Measurements from ENCODE around the gene CHM. TPM values are rescaled to one million over a fixed set of nuclear protein-coding genes. Genes with fewer than 3 reads are reported as not detected.

The CHM gene
- total and polyA plus RNA-seq, 2 of the 8 experiments (the other 6 are each of a cell fraction or from before 2014, with no cell fraction given) = 8.6 to 15.5 TPM

DNA sequence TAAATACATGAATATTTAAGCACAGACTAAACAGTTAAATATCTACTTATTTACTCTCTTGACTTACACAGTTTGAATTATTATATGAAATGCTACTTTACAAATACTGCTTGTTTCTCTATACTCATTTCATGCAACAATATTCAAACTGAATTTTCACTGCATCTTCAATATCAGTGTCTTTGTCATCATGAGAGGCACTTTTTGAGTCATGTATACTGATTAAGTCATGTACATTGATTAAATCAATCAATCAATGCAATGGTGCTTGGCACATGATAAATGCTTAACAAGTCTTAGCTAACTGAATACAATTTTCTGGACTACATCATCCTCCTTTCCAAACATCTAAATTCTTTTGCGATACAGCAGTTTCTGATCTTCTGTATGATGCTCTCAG is 67.1 kb downstream of the CHM start:
- no peak overlapping the region for H3K9ac ChIP-seq (replicated peaks in 1 of 4; ENCODE audit: extremely low read depth in 1 of 4, low read depth in 3 of 4, low read length in 3 of 4)
- H3K4me2 ChIP-seq (ENCODE audit: insufficient read depth in 1 of 2, low read depth in 2 of 2, low read length in 2 of 2) = no peak overlapping the region
- H3K4me3 ChIP-seq (ENCODE audit: extremely low read depth in 1 of 4, insufficient read depth in 2 of 4, low read depth in 3 of 4, low read length in 4 of 4) = no peak overlapping the region
- no peak overlapping the region for H4K91ac ChIP-seq (replicated peaks; ENCODE audit: insufficient read length, low read length)
- POLR2A ChIA-PET (ENCODE audit: partially characterized antibody) = no interaction called here
- CTCF ChIA-PET (ENCODE audit: partially characterized antibody) = no interaction called here
- peaks cover 0 to 5% (median 0%) of the 10 kb centered on the region in 4 experiments; a peak in 1 of 8 replicates for H3K36me3 ChIP-seq (ENCODE audit: control insufficient read depth in 2 of 4, insufficient read depth in 4 of 4, low read length in 3 of 4)
- no peak overlapping the region for H2BK20ac ChIP-seq (ENCODE audit: low read length)
- no peaks in the 10 kb centered on the region for H3K4me1 ChIP-seq (replicated peaks in 1 of 4; ENCODE audit: control insufficient read depth in 3 of 4, insufficient read depth in 4 of 4, low read length in 3 of 4)
- H3K14ac ChIP-seq (ENCODE audit: insufficient read length) = no peak overlapping the region
- no peak overlapping the region for H3K23ac ChIP-seq (ENCODE audit: insufficient read length)
- 69% methylated on average over 1 of the region's 1 CpG; no CpG with 5 or more reads in 1 of the 2 experiments for WGBS, 2 experiments (ENCODE audit: extremely low coverage in 1 of 2, insufficient coverage in 1 of 2, insufficient read length in 1 of 2, insufficient replicate concordance in 2 of 2, low coverage in 1 of 2, low lambda C conversion rate in 2 of 2, missing lambda C conversion rate in 1 of 2)
- no peak overlapping the region for H4K5ac ChIP-seq (ENCODE audit: insufficient read length, low read depth, low read length)
- no peak overlapping the region for H2AFZ ChIP-seq (ENCODE audit: low read length)
- no peak overlapping the region for H3K18ac ChIP-seq (ENCODE audit: extremely low read depth, low read length)
- no peak overlapping the region for H2BK120ac ChIP-seq (replicated peaks; ENCODE audit: low read depth, low read length)
- no peak overlapping the region for H2BK12ac ChIP-seq (ENCODE audit: low read depth, low read length)
- H3K27ac ChIP-seq (ENCODE audit: low read depth, low read length) = no peak overlapping the region
- no peak for DNase-seq (ENCODE audit: low read depth in 1 of 2, low spot score in 2 of 2)
- no peaks in the 10 kb centered on the region for H4K20me1 ChIP-seq (replicated peaks in 1 of 2; ENCODE audit: control insufficient read depth in 1 of 2, insufficient read depth in 2 of 2, low read length in 2 of 2)
- no peak overlapping the region for H3K56ac ChIP-seq (replicated peaks; ENCODE audit: insufficient read length, low read depth, low read length)
- no peaks in the 10 kb centered on the region for H3K9me3 ChIP-seq (ENCODE audit: insufficient read depth in 2 of 2, low read depth in 1 of 2, low read length in 1 of 2)
- no peak for FAIRE-seq
- H2BK15ac ChIP-seq (ENCODE audit: low read length) = no peak overlapping the region
- no peak overlapping the region for H2AK5ac ChIP-seq (ENCODE audit: low read depth, low read length)
- no peaks in the 10 kb centered on the region; the same call in 1 of the 2 replicates for H3K23me2 ChIP-seq (ENCODE audit: low read depth, low read length)
- no peak overlapping the region for H2BK5ac ChIP-seq (ENCODE audit: low read depth, low read length)
- H3K27me3 ChIP-seq (replicated peaks in 1 of 4; ENCODE audit: control insufficient read depth in 3 of 4, extremely low read depth in 1 of 4, insufficient read depth in 3 of 4, low read length in 3 of 4) = no peaks in the 10 kb centered on the region
- H3K4ac ChIP-seq (replicated peaks; ENCODE audit: insufficient read length, low read depth, low read length) = no peak overlapping the region
- H3K79me2 ChIP-seq (ENCODE audit: control insufficient read depth in 1 of 2, insufficient read depth in 2 of 2, low read length in 2 of 2) = no peaks in the 10 kb centered on the region; a peak in 1 of 4 replicates
- no peak overlapping the region for H4K8ac ChIP-seq (ENCODE audit: extremely low read depth, insufficient read depth, low read length)
- no peaks in the 10 kb centered on the region for H3K79me1 ChIP-seq (ENCODE audit: low read depth, low read length)
- no peak for TF ChIP-seq MAFK (IDR thresholded peaks at IDR 0.05; ENCODE audit: low read depth, low read length)
- no peak for TF ChIP-seq EP300 (IDR thresholded peaks at IDR 0.05; ENCODE audit: borderline replicate concordance in 1 of 2, low read depth in 2 of 2, low read length in 2 of 2)
- TF ChIP-seq KDM1A (IDR thresholded peaks at IDR 0.05; ENCODE audit: borderline replicate concordance, low read length) = no peak
- TF ChIP-seq POLR2A (IDR thresholded peaks at IDR 0.05; ENCODE audit: control extremely low read depth in 1 of 2, low read depth in 2 of 2, low read length in 2 of 2) = no peak
- TF ChIP-seq JUN (IDR thresholded peaks at IDR 0.05; ENCODE audit: low read depth, low read length) = no peak
- TF ChIP-seq TAF7 (optimal IDR thresholded peaks at IDR 0.05; ENCODE audit: borderline replicate concordance, low read depth, low read length) = no peak
- no peak for TF ChIP-seq ASH2L (IDR thresholded peaks at IDR 0.05; ENCODE audit: low read length)
